Astrocyte of the spinal cord (primary cell): ENCODE measurements around the gene HIVEP3.

Experiments used
- DNase-seq: peaks from one replicate; pipeline ENCODE4 v3.0.0; 2011; ENCODE audit warnings: low read depth, low spot score
- H3K4me3 ChIP-seq: 2 replicates; pipeline ENCODE4 v1.5.1; 2011; ENCODE audit warnings: low read depth, mild to moderate bottlenecking, low read length, moderate library complexity
- in situ Hi-C: cut with HindIII; loops from 2 replicates; pipeline ENCODE4 v1.10.0; 2017; ENCODE audit warnings: low sequenced_read_pairs
- TF ChIP-seq, protein P1 (sequence below): IDR thresholded peaks from 2 replicates; pipeline ENCODE4 v1.5.1; 2012; ENCODE audit warnings: low read depth, mild to moderate bottlenecking, low read length, inconsistent platforms

Gene HIVEP3

DNA sequence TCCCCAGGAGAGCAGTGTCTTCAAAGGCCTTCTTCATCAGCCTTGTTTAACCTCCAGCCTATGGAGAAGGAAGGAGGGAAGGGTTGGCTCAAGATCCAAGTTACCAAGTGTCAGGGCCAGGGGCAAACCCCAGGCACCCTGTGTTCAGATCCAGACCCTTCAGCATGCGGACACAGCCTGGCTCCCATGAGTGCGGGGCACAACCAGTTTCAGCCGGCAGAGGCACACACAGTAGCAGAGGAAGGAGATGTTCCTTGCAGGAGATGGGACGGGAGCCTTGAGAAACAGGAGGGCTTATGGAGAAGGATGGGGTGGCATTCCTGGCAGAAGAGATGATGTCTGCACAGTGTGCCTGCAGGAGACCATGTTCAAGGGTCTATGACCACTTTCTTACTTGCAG, 272.5 kb downstream of the HIVEP3 start:
- DNase-seq = no peak
- TF ChIP-seq, protein P1, sequence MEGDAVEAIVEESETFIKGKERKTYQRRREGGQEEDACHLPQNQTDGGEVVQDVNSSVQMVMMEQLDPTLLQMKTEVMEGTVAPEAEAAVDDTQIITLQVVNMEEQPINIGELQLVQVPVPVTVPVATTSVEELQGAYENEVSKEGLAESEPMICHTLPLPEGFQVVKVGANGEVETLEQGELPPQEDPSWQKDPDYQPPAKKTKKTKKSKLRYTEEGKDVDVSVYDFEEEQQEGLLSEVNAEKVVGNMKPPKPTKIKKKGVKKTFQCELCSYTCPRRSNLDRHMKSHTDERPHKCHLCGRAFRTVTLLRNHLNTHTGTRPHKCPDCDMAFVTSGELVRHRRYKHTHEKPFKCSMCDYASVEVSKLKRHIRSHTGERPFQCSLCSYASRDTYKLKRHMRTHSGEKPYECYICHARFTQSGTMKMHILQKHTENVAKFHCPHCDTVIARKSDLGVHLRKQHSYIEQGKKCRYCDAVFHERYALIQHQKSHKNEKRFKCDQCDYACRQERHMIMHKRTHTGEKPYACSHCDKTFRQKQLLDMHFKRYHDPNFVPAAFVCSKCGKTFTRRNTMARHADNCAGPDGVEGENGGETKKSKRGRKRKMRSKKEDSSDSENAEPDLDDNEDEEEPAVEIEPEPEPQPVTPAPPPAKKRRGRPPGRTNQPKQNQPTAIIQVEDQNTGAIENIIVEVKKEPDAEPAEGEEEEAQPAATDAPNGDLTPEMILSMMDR = no peak
- in situ Hi-C loops = no loop called here

DNA sequence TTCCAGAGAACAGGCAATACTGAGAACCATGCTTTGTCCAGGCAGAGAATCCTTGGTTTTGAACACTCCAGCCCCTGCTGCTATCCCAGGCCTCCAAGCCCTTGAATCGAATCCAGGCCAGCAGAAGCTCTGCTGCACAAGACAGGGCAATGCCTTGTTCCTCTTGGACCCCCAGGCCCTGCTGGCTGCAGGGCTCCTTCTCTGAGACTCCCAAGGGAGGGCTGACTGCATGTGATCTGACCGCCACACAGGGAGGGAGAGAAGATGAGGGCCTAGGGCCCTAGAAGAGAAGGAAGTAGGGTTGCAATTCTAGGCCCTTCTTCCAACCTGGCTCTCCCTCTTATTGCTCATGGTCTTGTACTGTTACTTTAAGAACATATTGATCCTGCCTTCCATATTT, 273.7 kb downstream of the HIVEP3 start:
- no peak overlapping the region for H3K4me3 ChIP-seq
- no peak for DNase-seq
- in situ Hi-C loops = no loop called here
- TF ChIP-seq, protein P1 = no peak

More for the DNA sequence above, 272.5 kb downstream of the HIVEP3 start:
- no peak overlapping the region for H3K4me3 ChIP-seq

DNA sequence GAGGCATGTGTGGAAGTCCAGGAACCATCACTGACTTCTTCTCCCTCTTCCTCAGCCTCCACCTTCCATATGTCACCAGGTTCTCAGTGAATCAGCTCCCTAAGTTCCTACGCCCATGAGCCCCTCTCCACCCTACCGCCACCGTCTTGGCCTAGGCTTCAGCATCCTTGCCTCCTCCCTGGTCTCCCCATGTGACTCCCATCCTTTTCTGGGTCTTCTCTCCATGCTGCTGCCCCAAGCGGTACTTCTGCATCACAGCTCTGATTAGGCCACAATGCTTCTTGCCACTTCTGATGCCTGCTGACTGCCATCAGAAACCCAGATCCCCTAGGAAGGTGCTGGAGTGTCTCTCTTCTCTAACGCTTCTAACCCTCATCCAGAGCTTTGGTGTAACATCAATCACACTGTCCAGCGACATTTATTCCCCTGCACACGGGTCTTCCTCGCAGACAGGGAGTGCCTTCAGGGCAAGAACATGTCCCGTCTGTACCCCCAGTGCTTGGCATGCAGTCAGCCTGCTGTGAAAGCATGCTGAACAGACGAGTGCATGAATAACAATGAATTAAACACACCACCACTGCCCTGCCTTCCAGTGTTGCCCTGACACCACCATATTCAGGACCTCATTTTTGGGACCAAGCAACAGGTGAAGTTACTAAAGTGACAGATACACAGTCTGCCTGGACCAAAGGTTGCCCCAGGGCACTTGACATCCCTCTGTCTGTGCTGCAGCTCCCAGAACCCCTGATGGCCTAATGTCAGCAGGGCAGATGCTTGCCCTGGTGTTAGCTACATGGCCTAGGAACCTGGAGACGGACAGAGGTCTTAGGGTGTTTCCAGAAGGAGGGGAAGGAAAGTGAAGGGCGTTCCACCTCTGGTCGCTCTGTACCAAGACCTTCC, 275.6 kb downstream of the HIVEP3 start:
- in situ Hi-C loops = no loop called here

DNA sequence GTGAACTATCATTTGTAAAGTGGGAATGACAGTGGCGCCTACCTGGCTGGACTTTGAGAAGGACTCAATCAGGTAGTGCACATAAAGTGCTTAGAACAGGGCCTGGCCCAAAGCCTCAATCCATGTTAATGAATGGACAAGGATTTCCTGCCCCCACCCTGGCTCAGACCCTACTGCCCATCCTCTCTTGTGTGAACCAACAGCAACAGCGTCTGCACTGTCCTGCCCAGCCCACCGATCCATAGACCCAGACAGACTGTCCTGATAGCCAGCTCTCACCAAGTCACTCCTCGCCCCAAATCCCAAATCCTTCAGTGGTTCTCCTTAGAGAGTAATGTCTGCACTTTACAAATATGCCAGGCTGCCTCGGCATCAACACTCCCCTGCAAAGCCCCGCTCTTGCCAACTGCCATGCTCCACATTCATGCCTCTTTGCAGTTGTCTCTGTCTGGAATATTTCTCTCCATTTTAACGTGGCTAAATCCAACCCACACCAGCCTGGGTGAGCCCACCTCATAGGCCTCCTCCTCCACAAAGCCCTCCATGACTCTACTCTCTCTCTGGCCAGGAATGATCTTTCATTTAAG, 276.7 kb downstream of the HIVEP3 start:
- no peak for DNase-seq
- TF ChIP-seq, protein P1 = no peak
- no peak overlapping the region for H3K4me3 ChIP-seq
- in situ Hi-C loops = no loop called here

More for the DNA sequence above, 275.6 kb downstream of the HIVEP3 start:
- H3K4me3 ChIP-seq = no peak overlapping the region
- no peak for DNase-seq
- TF ChIP-seq, protein P1 = no peak

DNA sequence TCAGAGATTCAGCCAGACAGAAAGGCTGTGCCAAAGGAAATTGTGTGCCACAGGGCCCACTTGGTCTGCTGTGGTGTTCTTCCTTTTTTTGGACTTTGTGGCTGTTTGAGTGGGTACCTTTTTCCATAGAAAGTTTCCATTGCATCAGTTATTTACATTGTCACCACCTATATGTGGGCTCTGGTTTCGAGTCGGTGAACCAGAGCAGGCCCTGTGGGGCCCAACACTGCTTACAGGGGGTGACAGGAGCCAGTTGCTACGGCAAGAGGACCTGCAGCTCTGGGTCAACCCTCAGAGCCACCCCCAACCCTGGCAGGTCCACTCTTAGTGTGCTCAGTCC, 277.3 kb downstream of the HIVEP3 start:
- TF ChIP-seq, protein P1 = no peak
- in situ Hi-C loops = no loop called here
- DNase-seq = no peak
- H3K4me3 ChIP-seq = no peak overlapping the region

DNA sequence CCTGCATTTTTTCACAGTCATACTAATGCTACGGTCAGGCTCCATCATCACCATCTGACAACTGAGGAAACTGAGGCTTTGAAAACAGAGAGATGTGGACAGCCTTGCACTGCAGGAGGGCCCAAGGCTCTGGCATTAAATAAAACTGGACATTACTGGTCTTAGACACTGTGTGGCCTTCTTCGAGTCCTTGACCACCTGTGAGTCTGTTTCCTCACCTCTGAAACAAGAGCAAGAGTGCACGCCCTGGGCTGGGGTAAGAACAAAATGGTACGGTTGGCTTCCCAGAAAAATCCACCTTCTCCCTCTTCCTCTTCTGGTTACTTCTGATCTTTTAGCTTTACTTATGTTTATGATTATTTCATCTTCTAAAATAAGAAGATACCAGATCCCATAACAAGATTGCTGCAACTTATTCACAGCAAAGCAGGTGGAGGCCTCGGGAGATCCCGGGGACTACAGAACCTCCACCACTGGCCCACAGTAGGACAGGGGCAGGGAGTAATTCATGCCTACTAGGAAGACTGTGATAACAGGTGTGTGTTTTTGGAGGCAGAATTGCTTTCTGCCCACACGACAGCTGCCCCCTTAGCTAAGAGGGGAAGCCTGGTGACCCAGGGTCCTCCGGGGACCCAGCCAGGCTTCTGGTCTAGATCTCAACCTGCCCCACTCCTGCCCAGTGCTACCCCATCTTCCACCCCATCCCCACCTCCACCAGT, 277.8 kb downstream of the HIVEP3 start:
- in situ Hi-C loops = no loop called here
- no peak for DNase-seq
- TF ChIP-seq, protein P1 = no peak
- no peak overlapping the region for H3K4me3 ChIP-seq
